ENCODE data around the gene SELENOV.

GRCh38 chr19:39469036-39469435 is 45.9 kb upstream of the SELENOV start:
- TF ChIP-seq ATF3 (IDR thresholded peaks at IDR 0.05): no peak
- no peak for TF ChIP-seq POLR2AphosphoS5 (IDR thresholded peaks at IDR 0.05; ENCODE audit: low read depth, low read length)
- no peak for TF ChIP-seq ZNF274 (IDR thresholded peaks at IDR 0.05; ENCODE audit: low read depth, low read length)
- no peak for TF ChIP-seq YY1 (IDR thresholded peaks at IDR 0.05; ENCODE audit: extremely low read depth, insufficient replicate concordance, low read depth, low read length)
- no peak for TF ChIP-seq CEBPB (IDR thresholded peaks at IDR 0.05; ENCODE audit: low read depth)
- no peak for TF ChIP-seq CTCF (IDR thresholded peaks at IDR 0.05 in 2 of 3, conservative IDR thresholded peaks at IDR 0.05 in 1 of 3; ENCODE audit: borderline replicate concordance in 1 of 3, insufficient read depth in 1 of 3, low read depth in 2 of 3, low read length in 2 of 3)
- TF ChIP-seq SRF (IDR thresholded peaks at IDR 0.05; ENCODE audit: low read depth): no peak
- TF ChIP-seq POLR2A (IDR thresholded peaks at IDR 0.05; ENCODE audit: borderline replicate concordance, extremely low read depth, insufficient read depth, insufficient read length): no peak
- no peak for TF ChIP-seq EZH2 (IDR thresholded peaks at IDR 0.05)

Measured in HCT116 (cell line).